MM.1S (cell line): ENCODE results near the gene ANKRD13B.

Experiments
- DNase-seq: peaks from one replicate; pipeline ENCODE4 v3.0.0-alpha.2; 2015
- H2AFZ ChIP-seq: fragments of 300-600 bp; sonication (generic); 2 replicates; pipeline ENCODE4 v1.6.0; 2016; ENCODE audit warnings: antibody characterized with exemption, low read length
- H3F3A ChIP-seq: fragments of 300-600 bp; sonication (generic); 2 replicates; pipeline ENCODE4 v1.6.1; 2016; ENCODE audit warnings: mild to moderate bottlenecking, antibody characterized with exemption, low read length, moderate library complexity, mixed read lengths; ENCODE audit not compliant: insufficient read depth
- H3K27ac ChIP-seq: fragments of 300-600 bp; sonication (generic); 2 replicates; pipeline ENCODE4 v1.5.1; 2016; ENCODE audit warnings: mild to moderate bottlenecking, low read length
- H3K27me3 ChIP-seq: fragments of 300-600 bp; sonication (generic); replicated peaks from 2 replicates; pipeline ENCODE4 v1.6.0; 2016; ENCODE audit warnings: low read length; ENCODE audit not compliant: insufficient read depth
- H3K36me3 ChIP-seq: fragments of 300-600 bp; sonication (generic); replicated peaks from 2 replicates; pipeline ENCODE4 v1.6.1; 2016; ENCODE audit warnings: mild to moderate bottlenecking, low read length, mixed read lengths; ENCODE audit not compliant: insufficient read depth
- H3K4me1 ChIP-seq: fragments of 300-600 bp; sonication (generic); 2 replicates; pipeline ENCODE4 v1.6.1; 2016; ENCODE audit warnings: low read length, mixed read lengths
- H3K4me2 ChIP-seq: fragments of 300-600 bp; sonication (generic); 2 replicates; pipeline ENCODE4 v1.6.0; 2016; ENCODE audit warnings: low read depth, low read length
- H3K4me3 ChIP-seq: fragments of 300-600 bp; sonication (generic); 2 replicates; pipeline ENCODE4 v1.5.1; 2016; ENCODE audit warnings: low read length, mixed read lengths
- H3K79me2 ChIP-seq: fragments of 300-600 bp; sonication (generic); 2 replicates; pipeline ENCODE4 v1.6.1; 2016; ENCODE audit warnings: mixed run types, low read length, mixed read lengths
- H3K9ac ChIP-seq: fragments of 300-600 bp; sonication (generic); 2 replicates; pipeline ENCODE4 v1.6.1; 2016; ENCODE audit warnings: low read length, mixed read lengths
- H3K9me2 ChIP-seq: fragments of 300-600 bp; sonication (generic); replicated peaks from 2 replicates; pipeline ENCODE4 v1.6.1; 2016; ENCODE audit warnings: mild to moderate bottlenecking, low read length, mixed read lengths; ENCODE audit not compliant: insufficient read depth
- H3K9me3 ChIP-seq: fragments of 300-600 bp; sonication (generic); replicated peaks from 2 replicates; pipeline ENCODE4 v1.6.1; 2016; ENCODE audit warnings: mild to moderate bottlenecking, low read length, mixed read lengths; ENCODE audit not compliant: insufficient read depth
- H4K20me1 ChIP-seq: fragments of 300-600 bp; sonication (generic); 2 replicates; pipeline ENCODE4 v1.6.1; 2016; ENCODE audit warnings: mild to moderate bottlenecking, low read length, moderate library complexity, mixed read lengths; ENCODE audit not compliant: insufficient read depth
- EZH2 ChIP-seq: fragments of 300-600 bp; sonication (generic); optimal IDR thresholded peaks from 2 replicates; pipeline ENCODE3; 2017; ENCODE audit warnings: low read depth, mild to moderate bottlenecking, antibody characterized with exemption, low read length, mixed read lengths
- EZH2phosphoT487 ChIP-seq: fragments of 300-600 bp; sonication (generic); IDR thresholded peaks from 2 replicates; pipeline ENCODE4 v1.6.1; 2018; ENCODE audit warnings: antibody characterized with exemption, low read length
- TF ChIP-seq, protein P1 (sequence below): fragments of 300-600 bp; sonication (generic); IDR thresholded peaks from 2 replicates; pipeline ENCODE4 v1.5.1; 2016; ENCODE audit warnings: antibody characterized with exemption, low read length, mixed read lengths

The ANKRD13B gene

DNA sequence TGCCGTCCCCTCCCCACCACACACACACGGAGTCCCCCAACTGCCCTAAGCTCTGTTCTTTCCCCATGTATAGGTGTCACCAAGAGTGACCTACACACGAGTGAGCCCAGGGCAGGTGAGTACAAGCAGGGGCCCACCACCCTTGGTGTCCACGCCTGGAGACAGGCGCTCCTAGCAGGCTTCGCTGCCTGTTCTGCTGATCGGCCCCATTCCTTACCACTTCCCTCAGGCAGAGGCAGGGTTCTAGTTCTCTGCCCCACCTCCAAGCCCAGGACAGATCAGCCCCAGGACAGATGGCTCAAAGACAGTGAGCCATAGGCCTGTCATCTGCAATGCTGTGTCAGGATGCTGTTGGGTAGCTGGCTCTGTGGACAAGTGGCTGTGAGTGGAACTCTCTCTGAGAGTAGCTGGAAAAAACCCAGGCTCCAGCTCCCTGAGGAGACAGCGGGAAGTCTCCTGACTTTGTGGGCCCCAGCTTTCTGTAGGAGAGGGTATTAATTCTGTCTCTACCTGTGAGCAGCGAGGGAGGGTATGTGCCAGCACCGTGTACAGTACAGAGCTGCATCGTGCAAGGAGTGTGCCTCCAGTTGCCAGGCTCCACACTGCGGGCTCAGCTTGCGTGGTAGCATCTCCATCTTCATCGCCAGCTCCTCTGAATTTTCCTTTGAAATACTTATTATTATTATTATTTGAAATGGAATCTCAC lies 23.5 kb upstream of the ANKRD13B start:
- H3K9me3 ChIP-seq, result no peaks in the 10 kb centered on the region
- peaks cover 34% of the 10 kb centered on the region for H3F3A ChIP-seq
- H3K4me1 ChIP-seq, result peaks cover 5% of the 10 kb centered on the region; the same call in 1 of the 2 replicates
- peak overlapping the region; percentile 70; the same call in 1 of the 2 replicates for H3K9ac ChIP-seq
- H3K9me2 ChIP-seq, result no peaks in the 10 kb centered on the region
- no peak overlapping the region for H3K27ac ChIP-seq
- H4K20me1 ChIP-seq, result no peaks in the 10 kb centered on the region
- TF ChIP-seq, protein P1, sequence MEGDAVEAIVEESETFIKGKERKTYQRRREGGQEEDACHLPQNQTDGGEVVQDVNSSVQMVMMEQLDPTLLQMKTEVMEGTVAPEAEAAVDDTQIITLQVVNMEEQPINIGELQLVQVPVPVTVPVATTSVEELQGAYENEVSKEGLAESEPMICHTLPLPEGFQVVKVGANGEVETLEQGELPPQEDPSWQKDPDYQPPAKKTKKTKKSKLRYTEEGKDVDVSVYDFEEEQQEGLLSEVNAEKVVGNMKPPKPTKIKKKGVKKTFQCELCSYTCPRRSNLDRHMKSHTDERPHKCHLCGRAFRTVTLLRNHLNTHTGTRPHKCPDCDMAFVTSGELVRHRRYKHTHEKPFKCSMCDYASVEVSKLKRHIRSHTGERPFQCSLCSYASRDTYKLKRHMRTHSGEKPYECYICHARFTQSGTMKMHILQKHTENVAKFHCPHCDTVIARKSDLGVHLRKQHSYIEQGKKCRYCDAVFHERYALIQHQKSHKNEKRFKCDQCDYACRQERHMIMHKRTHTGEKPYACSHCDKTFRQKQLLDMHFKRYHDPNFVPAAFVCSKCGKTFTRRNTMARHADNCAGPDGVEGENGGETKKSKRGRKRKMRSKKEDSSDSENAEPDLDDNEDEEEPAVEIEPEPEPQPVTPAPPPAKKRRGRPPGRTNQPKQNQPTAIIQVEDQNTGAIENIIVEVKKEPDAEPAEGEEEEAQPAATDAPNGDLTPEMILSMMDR, result no peak
- TF ChIP-seq EZH2, result no peak
- no peak for TF ChIP-seq EZH2phosphoT487
- H3K79me2 ChIP-seq, result peaks cover 6% of the 10 kb centered on the region
- peak overlapping the region; percentile 97 for H2AFZ ChIP-seq
- peak overlapping the region; percentile 91 for H3K4me2 ChIP-seq
- peak overlapping the region; percentile 88 for H3K4me3 ChIP-seq
- no peak for DNase-seq
- H3K27me3 ChIP-seq, result no peaks in the 10 kb centered on the region
- no peaks in the 10 kb centered on the region for H3K36me3 ChIP-seq

DNA sequence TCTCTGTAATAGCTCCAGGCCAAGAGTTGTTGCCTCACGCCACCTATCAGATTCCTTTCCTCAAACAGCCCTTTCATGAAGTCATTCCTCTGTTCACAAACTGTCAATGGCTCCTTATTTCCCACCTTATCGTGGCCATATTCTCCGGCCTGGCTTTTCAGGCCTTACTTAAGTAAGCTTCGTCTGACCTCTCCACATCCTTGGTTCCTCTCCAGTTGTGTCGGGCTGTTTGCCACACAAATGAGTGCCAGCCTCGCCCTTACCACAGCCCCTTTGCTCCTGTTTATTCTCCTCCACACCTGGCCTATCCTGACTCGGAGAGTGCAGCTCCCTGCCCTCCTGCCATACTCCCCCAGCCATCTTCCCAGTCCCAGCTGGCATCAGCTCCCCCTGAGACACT lies 22.4 kb upstream of the ANKRD13B start:
- Histone ChIP-seq H3K79me2 (no peaks in the 10 kb centered on the region), H3K4me1 (no peaks in the 10 kb centered on the region), H3F3A (peaks cover 31% of the 10 kb centered on the region), H3K4me3 (no peak overlapping the region), H3K9me2 (no peaks in the 10 kb centered on the region), H3K4me2 (no peak overlapping the region), H4K20me1 (no peaks in the 10 kb centered on the region), H3K27ac (no peak overlapping the region), H3K27me3 (no peaks in the 10 kb centered on the region), H3K9ac (no peak overlapping the region), H3K36me3 (no peaks in the 10 kb centered on the region), H2AFZ (no peak overlapping the region), H3K9me3 (no peaks in the 10 kb centered on the region)
- TF ChIP-seq, protein P1, result no peak
- TF ChIP-seq EZH2phosphoT487, result no peak
- TF ChIP-seq EZH2, result no peak
- no peak for DNase-seq

DNA sequence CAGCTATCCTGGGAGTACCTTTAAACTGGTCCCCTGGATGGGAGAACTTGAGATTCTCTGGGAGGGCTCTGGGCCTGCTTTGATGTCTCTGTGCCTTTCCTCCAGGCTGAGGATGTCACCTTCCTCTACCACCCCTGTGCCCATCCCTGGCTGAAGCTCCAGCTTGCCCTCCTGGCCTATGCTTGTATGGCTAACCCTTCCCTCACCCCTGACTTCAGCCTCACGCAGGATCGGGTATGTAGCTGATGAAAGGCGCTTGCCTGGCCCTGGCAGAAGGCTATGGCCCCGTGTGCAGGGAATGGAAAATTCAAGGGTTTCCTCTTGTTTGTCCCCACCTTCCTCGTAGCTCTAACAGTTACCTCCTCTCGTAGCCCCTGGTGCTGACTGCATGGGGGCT lies 21.4 kb upstream of the ANKRD13B start:
- H3K79me2 ChIP-seq, result no peaks in the 10 kb centered on the region
- no peaks in the 10 kb centered on the region for H3K4me1 ChIP-seq
- H3K9ac ChIP-seq, result no peak overlapping the region
- no peak overlapping the region for H3K27ac ChIP-seq
- H4K20me1 ChIP-seq, result no peaks in the 10 kb centered on the region
- H3F3A ChIP-seq, result peaks cover 22% of the 10 kb centered on the region
- no peaks in the 10 kb centered on the region for H3K9me2 ChIP-seq
- H3K4me3 ChIP-seq, result no peak overlapping the region
- no peak overlapping the region for H3K4me2 ChIP-seq
- TF ChIP-seq, protein P1, result no peak
- TF ChIP-seq EZH2phosphoT487 (no peak), EZH2 (no peak)
- no peak for DNase-seq
- H2AFZ ChIP-seq, result no peak overlapping the region
- no peaks in the 10 kb centered on the region for H3K27me3 ChIP-seq
- H3K9me3 ChIP-seq, result no peaks in the 10 kb centered on the region
- no peaks in the 10 kb centered on the region for H3K36me3 ChIP-seq
